Heart left ventricle (tissue), 13 donors: ENCODE measurements around the gene SSBP2.

Experiments used
- CTCF ChIP-seq, 12 donors: fragments of 200-600 bp; sonication (generic) in 4 of 12; IDR thresholded peaks; one replicate each; pipeline versions ENCODE4 v1.5.0 to v1.8.0; 2018 to 2022; ENCODE audit warnings: antibody characterized with exemption in 12 of 12, mild to moderate bottlenecking in 5 of 12
- POLR2A ChIP-seq, 2 donors: fragments of 450-650 bp; IDR thresholded peaks; one replicate each; pipeline ENCODE4 v1.6.1; 2017; ENCODE audit warnings: antibody characterized with exemption in 2 of 2, mild to moderate bottlenecking in 2 of 2, moderate library complexity in 2 of 2
- donor health status: ischemic (EF 13 %, LVEDD 7.1; RV severe dilation, severe dysfunction).
- donor health status: DM: no; HTN: yes; CAD: no.
- donor health status: DM: no; HTN: no; CAD: no.
- donor health status: ischemic (EF 25% LVEDD 6.9; RV normal size, moderate dysfunction).
- donor health status: ischemic (EF 25% LVEDD 5.7; RV mildly dilated, moderate dysfunction).
- donor health status: ischemic (EF 35%, LVEDD 5.7; RV mildly dilated, moderate dysfunction).
- donor health status: nonischemic (EF 11% LVEDD 7.7; RV severe dilation, severe dysfunction).
- donor health status: DM: yes; HTN: yes; CAD: no.
- donor health status: PGD.
- donor health status: ischemic (EF 29% LVEDD 5.4; RV normal size, mild dysfunction).
- donor health status: nonischemic (EF 23%, LVEDD 6.1; RV moderate dilation, normal function).

GRCh38 chr5:81435023-81435422 is 315.9 kb downstream of the SSBP2 start:
- TF ChIP-seq POLR2A (IDR thresholded peaks at IDR 0.05) (no peak), CTCF (IDR thresholded peaks at IDR 0.05) (no peak)
